Gastroesophageal sphincter (tissue), 3 donors: Measurements from ENCODE around the gene FAM217B.

ENCODE experiments used
- POLR2A ChIP-seq, 2 donors: fragments of 450-650 bp; IDR thresholded peaks; one replicate each; pipeline ENCODE4 v1.6.1; 2017; ENCODE audit warnings: antibody characterized with exemption in 2 of 2, mild to moderate bottlenecking in 2 of 2, moderate library complexity in 1 of 2
- TF ChIP-seq, protein P1 (sequence below), 4 experiments: fragments of 200-600 bp in 2 of 4; fragments of 450-650 bp in 2 of 4; sonication (generic) in 1 of 4; IDR thresholded peaks; one replicate each; pipeline ENCODE4 v1.5.1; 2017 to 2019; ENCODE audit warnings: antibody characterized with exemption in 4 of 4, mild to moderate bottlenecking in 2 of 4, moderate library complexity in 2 of 4

DNA sequence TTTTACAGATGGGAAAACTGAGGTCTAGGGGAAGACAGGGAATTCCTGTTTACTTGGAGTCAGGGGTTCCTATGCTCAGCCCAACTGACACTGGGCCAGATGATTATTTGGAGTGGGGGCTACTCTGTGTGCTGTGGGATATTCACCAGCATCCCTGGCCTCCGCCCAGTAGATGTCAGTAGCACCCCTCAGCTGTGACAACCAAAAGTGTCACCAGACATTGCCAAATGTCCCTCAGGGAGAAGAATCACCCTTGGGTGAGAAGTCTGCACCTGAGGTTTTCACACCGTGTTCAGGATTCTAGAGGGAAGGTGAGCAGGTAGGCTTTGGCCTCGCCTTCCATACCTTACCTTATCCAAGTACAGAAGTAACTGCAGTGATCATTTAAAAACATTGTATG, 45.7 kb downstream of the FAM217B start:
- TF ChIP-seq, protein P1, sequence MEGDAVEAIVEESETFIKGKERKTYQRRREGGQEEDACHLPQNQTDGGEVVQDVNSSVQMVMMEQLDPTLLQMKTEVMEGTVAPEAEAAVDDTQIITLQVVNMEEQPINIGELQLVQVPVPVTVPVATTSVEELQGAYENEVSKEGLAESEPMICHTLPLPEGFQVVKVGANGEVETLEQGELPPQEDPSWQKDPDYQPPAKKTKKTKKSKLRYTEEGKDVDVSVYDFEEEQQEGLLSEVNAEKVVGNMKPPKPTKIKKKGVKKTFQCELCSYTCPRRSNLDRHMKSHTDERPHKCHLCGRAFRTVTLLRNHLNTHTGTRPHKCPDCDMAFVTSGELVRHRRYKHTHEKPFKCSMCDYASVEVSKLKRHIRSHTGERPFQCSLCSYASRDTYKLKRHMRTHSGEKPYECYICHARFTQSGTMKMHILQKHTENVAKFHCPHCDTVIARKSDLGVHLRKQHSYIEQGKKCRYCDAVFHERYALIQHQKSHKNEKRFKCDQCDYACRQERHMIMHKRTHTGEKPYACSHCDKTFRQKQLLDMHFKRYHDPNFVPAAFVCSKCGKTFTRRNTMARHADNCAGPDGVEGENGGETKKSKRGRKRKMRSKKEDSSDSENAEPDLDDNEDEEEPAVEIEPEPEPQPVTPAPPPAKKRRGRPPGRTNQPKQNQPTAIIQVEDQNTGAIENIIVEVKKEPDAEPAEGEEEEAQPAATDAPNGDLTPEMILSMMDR (IDR thresholded peaks at IDR 0.05) = no peak
- no peak for TF ChIP-seq POLR2A (IDR thresholded peaks at IDR 0.05)
